ENCODE results near the gene GALNS. TPM values are rescaled to one million over a fixed set of nuclear protein-coding genes. Genes with fewer than 3 reads are reported as not detected.
A peak's percentile ranks its signal among the peaks of the same experiment; 100 is the strongest.

Gene GALNS
- total and polyA plus RNA-seq, 2 donors (not counting 1 experiment from before 2014, with no cell fraction given) = 10.6 to 29.6 TPM

GRCh38 chr16:88846088-88846487, 10.7 kb downstream of the GALNS start:
- Histone ChIP-seq H3K27ac (ENCODE audit: insufficient read depth, low read length) (no peak overlapping the region), H3K4me3 (replicated peaks in 1 of 4; ENCODE audit: control extremely low read depth in 1 of 4, insufficient read depth in 1 of 4, low read depth in 3 of 4, low read length in 4 of 4) (no peak overlapping the region), H3K4me2 (ENCODE audit: extremely low read depth, insufficient read depth, low read length) (no peak overlapping the region), H3K9me3 (ENCODE audit: control insufficient read depth, insufficient read depth, low read depth, low read length) (no peaks in the 10 kb centered on the region), H4K20me1 (ENCODE audit: control insufficient read depth, extremely low read depth, insufficient read depth, low read length) (no peaks in the 10 kb centered on the region), H3K79me2 (ENCODE audit: control insufficient read depth, insufficient read depth, low read length) (no peaks in the 10 kb centered on the region), H3K27me3 (ENCODE audit: control insufficient read depth, insufficient read depth, low read length) (no peaks in the 10 kb centered on the region), H2AFZ (ENCODE audit: low read length) (no peak overlapping the region), H3K9ac (ENCODE audit: insufficient read depth, low read length) (no peak overlapping the region), H3K4me1 (ENCODE audit: control insufficient read depth, extremely low read depth, insufficient read depth, low read length) (no peaks in the 10 kb centered on the region), H3K36me3 (ENCODE audit: control insufficient read depth, insufficient read depth, low read length) (no peaks in the 10 kb centered on the region)
- DNase-seq (ENCODE audit: low read depth in 2 of 2) = peak; percentile 14 to 22
- TF ChIP-seq CTCF (conservative IDR thresholded peaks at IDR 0.05 in 1 of 2, IDR thresholded peaks at IDR 0.05 in 1 of 2; ENCODE audit: low read depth in 1 of 2, low read length in 2 of 2) = no peak
- TF ChIP-seq EZH2 (IDR thresholded peaks at IDR 0.05; ENCODE audit: low read length, missing control alignments) = no peak

GRCh38 chr16:88844419-88845036, 12.2 kb downstream of the GALNS start:
- Histone ChIP-seq H3K9ac (ENCODE audit: insufficient read depth, low read length) (no peak overlapping the region), H3K4me2 (ENCODE audit: extremely low read depth, insufficient read depth, low read length) (no peak overlapping the region), H4K20me1 (ENCODE audit: control insufficient read depth, extremely low read depth, insufficient read depth, low read length) (no peaks in the 10 kb centered on the region), H3K9me3 (ENCODE audit: control insufficient read depth, insufficient read depth, low read depth, low read length) (no peaks in the 10 kb centered on the region), H2AFZ (ENCODE audit: low read length) (no peak overlapping the region), H3K4me1 (ENCODE audit: control insufficient read depth, extremely low read depth, insufficient read depth, low read length) (no peaks in the 10 kb centered on the region), H3K36me3 (ENCODE audit: control insufficient read depth, insufficient read depth, low read length) (peaks cover 2% of the 10 kb centered on the region), H3K4me3 (replicated peaks in 1 of 4; ENCODE audit: control extremely low read depth in 1 of 4, insufficient read depth in 1 of 4, low read depth in 3 of 4, low read length in 4 of 4) (no peak overlapping the region), H3K27ac (ENCODE audit: insufficient read depth, low read length) (no peak overlapping the region), H3K27me3 (ENCODE audit: control insufficient read depth, insufficient read depth, low read length) (no peaks in the 10 kb centered on the region), H3K79me2 (ENCODE audit: control insufficient read depth, insufficient read depth, low read length) (no peaks in the 10 kb centered on the region)
- DNase-seq (ENCODE audit: low read depth in 2 of 2) = no peak
- TF ChIP-seq CTCF (conservative IDR thresholded peaks at IDR 0.05 in 1 of 2, IDR thresholded peaks at IDR 0.05 in 1 of 2; ENCODE audit: low read depth in 1 of 2, low read length in 2 of 2) (no peak), EZH2 (IDR thresholded peaks at IDR 0.05; ENCODE audit: low read length, missing control alignments) (no peak)

- Histone ChIP-seq H3K4me2 (ENCODE audit: extremely low read depth, insufficient read depth, low read length) (no peak overlapping the region), H3K4me1 (ENCODE audit: control insufficient read depth, extremely low read depth, insufficient read depth, low read length) (no peaks in the 10 kb centered on the region), H3K27ac (ENCODE audit: insufficient read depth, low read length) (no peak overlapping the region), H2AFZ (ENCODE audit: low read length) (no peak overlapping the region), H4K20me1 (ENCODE audit: control insufficient read depth, extremely low read depth, insufficient read depth, low read length) (no peaks in the 10 kb centered on the region), H3K27me3 (ENCODE audit: control insufficient read depth, insufficient read depth, low read length) (no peaks in the 10 kb centered on the region), H3K36me3 (ENCODE audit: control insufficient read depth, insufficient read depth, low read length) (peaks cover 3% of the 10 kb centered on the region), H3K4me3 (replicated peaks in 1 of 4; ENCODE audit: control extremely low read depth in 1 of 4, insufficient read depth in 1 of 4, low read depth in 3 of 4, low read length in 4 of 4) (no peak overlapping the region), H3K9me3 (ENCODE audit: control insufficient read depth, insufficient read depth, low read depth, low read length) (no peaks in the 10 kb centered on the region), H3K79me2 (ENCODE audit: control insufficient read depth, insufficient read depth, low read length) (no peaks in the 10 kb centered on the region), H3K9ac (ENCODE audit: insufficient read depth, low read length) (no peak overlapping the region)
- no peak for DNase-seq (ENCODE audit: low read depth in 2 of 2)
- TF ChIP-seq EZH2 (IDR thresholded peaks at IDR 0.05; ENCODE audit: low read length, missing control alignments) (no peak), CTCF (conservative IDR thresholded peaks at IDR 0.05 in 1 of 2, IDR thresholded peaks at IDR 0.05 in 1 of 2; ENCODE audit: low read depth in 1 of 2, low read length in 2 of 2) (no peak)
Observed at GRCh38 chr16:88843256-88843655, 13.5 kb downstream of the GALNS start.
